Heart left ventricle (tissue), 13 donors: ENCODE measurements around the gene ZNF280B.

ENCODE experiments used
- CTCF ChIP-seq, 12 donors: fragments of 200-600 bp; sonication (generic) in 4 of 12; IDR thresholded peaks; one replicate each; pipeline versions ENCODE4 v1.5.0 to v1.8.0; 2018 to 2022; ENCODE audit warnings: antibody characterized with exemption in 12 of 12, mild to moderate bottlenecking in 5 of 12
- POLR2A ChIP-seq, 2 donors: fragments of 450-650 bp; IDR thresholded peaks; one replicate each; pipeline ENCODE4 v1.6.1; 2017; ENCODE audit warnings: antibody characterized with exemption in 2 of 2, mild to moderate bottlenecking in 2 of 2, moderate library complexity in 2 of 2
- donor health status: ischemic (EF 13 %, LVEDD 7.1; RV severe dilation, severe dysfunction).
- donor health status: DM: no; HTN: yes; CAD: no.
- donor health status: DM: no; HTN: no; CAD: no.
- donor health status: ischemic (EF 25% LVEDD 6.9; RV normal size, moderate dysfunction).
- donor health status: ischemic (EF 25% LVEDD 5.7; RV mildly dilated, moderate dysfunction).
- donor health status: ischemic (EF 35%, LVEDD 5.7; RV mildly dilated, moderate dysfunction).
- donor health status: nonischemic (EF 11% LVEDD 7.7; RV severe dilation, severe dysfunction).
- donor health status: DM: yes; HTN: yes; CAD: no.
- donor health status: PGD.
- donor health status: ischemic (EF 29% LVEDD 5.4; RV normal size, mild dysfunction).
- donor health status: nonischemic (EF 23%, LVEDD 6.1; RV moderate dilation, normal function).

- no peak for TF ChIP-seq CTCF (IDR thresholded peaks at IDR 0.05)
- no peak for TF ChIP-seq POLR2A (IDR thresholded peaks at IDR 0.05)
Measured at GRCh38 chr22:22526125-22526912, 17.8 kb upstream of the ZNF280B start.
